ENCODE measurements around the gene EEIG1. TPM values are rescaled to one million over a fixed set of nuclear protein-coding genes. Genes with fewer than 3 reads are reported as not detected.
A peak's percentile ranks its signal among the peaks of the same experiment; 100 is the strongest.

EEIG1 gene
- total RNA-seq, 1 donor from 2014 or later, result 36.0 TPM

DNA sequence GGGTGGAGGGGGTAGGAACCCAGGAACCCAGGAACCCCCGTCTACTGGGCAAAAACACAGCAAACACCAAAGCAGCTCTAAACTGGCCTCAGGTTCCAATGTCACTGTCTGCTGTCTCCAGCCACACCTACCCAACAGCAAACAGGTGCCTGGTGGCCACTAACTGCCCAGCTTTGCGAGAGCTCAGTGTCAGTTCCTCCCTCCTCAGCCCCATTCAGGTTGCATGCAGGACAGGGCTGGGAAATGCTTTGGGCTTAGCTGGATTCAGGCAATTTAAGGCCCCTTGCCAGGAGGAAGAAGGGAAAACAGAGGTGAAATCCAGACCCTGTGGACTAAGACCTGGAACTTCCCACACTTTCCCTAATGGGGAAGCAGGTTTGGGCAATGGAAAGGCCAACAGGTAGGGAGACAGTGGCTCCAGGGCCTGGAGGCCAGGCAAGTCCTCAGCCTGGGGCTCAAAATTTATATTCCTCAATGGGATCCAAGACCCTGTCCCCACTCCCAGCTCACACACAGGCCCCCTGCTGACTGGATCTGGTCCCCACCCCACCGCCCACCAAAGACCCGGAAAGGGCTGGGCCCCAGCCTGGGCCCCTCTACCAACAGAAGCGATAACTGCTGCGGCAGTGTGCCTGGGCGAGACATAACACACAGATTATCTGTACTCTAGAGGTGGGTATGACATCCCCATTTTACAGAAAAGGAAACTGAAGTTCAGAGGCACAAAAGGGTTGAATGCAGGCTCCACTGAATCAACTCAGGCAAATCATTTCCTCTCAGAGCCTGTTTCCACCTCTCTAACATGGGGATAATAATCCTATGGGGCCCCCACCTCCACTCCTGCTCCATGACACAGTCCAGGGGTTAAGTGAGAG is 3.5 kb downstream of the EEIG1 start:
- Histone ChIP-seq H3K9me3 (no peaks in the 10 kb centered on the region), H3K36me3 (no peaks in the 10 kb centered on the region), H3K4me3 (peak overlapping the region; percentile 79), H3K27me3 (ENCODE audit: low read depth) (no peaks in the 10 kb centered on the region), H3K27ac (peak overlapping the region; percentile 78), H3K4me1 (peaks cover 88% of the 10 kb centered on the region)
- no peak for ATAC-seq
- intact Hi-C loops (cut with DNase I), result no loop called here
- DNase-seq, result no peak
- TF ChIP-seq, protein P1, sequence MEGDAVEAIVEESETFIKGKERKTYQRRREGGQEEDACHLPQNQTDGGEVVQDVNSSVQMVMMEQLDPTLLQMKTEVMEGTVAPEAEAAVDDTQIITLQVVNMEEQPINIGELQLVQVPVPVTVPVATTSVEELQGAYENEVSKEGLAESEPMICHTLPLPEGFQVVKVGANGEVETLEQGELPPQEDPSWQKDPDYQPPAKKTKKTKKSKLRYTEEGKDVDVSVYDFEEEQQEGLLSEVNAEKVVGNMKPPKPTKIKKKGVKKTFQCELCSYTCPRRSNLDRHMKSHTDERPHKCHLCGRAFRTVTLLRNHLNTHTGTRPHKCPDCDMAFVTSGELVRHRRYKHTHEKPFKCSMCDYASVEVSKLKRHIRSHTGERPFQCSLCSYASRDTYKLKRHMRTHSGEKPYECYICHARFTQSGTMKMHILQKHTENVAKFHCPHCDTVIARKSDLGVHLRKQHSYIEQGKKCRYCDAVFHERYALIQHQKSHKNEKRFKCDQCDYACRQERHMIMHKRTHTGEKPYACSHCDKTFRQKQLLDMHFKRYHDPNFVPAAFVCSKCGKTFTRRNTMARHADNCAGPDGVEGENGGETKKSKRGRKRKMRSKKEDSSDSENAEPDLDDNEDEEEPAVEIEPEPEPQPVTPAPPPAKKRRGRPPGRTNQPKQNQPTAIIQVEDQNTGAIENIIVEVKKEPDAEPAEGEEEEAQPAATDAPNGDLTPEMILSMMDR (IDR thresholded peaks at IDR 0.05), result no peak

DNA sequence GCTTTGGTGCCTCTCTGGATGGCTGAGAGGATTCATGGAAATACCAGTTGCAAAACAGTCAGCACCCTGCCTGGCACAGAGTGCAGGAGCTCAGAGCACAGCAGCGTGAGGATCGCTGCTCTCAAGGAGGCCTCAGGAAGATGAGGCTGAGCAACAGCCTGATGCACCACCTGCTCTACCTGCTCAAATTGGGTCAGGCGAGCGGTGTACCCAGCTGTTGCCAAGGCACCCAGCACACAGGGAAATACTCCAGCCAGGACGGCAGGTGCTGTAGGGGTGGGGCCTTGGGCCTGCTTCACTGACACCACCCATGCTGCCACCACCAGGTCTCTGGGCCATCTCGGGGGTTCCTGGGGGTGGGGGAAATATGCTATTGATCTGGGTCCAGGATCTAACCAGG is 4.3 kb downstream of the EEIG1 start:
- intact Hi-C loops (cut with DNase I), result no loop called here
- peak overlapping the region; percentile 78 for H3K27ac ChIP-seq

DNA sequence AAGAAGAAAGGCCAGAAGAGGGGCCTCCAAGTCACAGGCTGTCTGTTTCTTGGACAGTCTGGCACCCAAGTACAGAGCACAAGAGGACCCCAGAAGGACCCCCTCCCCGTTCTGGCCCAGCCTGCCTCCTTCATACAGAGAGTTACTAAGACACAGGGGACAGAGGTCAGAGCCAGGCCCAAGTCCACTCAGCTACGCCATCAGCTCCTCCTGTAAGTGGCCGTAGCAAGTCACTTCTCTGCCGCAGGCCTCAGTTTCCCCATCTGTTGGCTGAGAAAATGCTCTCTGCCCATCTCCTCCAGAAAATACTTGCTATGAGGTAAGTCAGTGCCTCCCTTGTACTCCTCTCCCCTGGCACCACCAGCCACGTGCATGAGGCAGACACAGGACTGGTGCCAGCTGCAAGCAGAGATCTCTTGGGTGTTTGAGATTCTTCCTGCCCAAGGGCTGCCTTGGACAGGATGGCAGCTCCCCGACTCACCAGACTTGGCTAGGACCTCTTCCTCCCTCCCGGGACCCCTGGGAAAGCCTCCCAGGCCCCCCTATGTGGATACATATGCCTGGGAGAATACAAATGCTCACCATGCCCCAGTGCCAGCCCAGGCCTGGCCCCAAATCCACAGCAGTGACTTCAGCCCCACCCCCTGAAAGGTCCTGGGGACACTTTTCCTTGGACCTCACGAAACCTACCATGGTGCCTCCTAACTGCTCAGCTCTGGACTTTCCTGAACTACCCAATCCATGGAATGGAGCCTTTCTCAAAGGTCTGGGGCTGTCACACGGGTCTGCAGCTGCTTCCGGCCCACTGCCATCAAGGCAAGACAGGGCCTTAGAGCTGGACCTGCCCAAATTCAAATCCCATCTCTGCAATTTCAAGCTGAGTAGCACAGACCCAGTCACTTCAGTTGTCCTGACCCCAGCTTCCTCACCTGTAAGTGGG is 5.1 kb downstream of the EEIG1 start:
- Histone ChIP-seq H3K4me1 (peaks cover 95% of the 10 kb centered on the region), H3K36me3 (no peaks in the 10 kb centered on the region), H3K9me3 (no peaks in the 10 kb centered on the region), H3K4me3 (no peak overlapping the region), H3K27me3 (ENCODE audit: low read depth) (no peaks in the 10 kb centered on the region), H3K27ac (peak overlapping the region; percentile 78)
- intact Hi-C loops (cut with DNase I), result no loop called here
- no peak for ATAC-seq
- TF ChIP-seq, protein P1 (IDR thresholded peaks at IDR 0.05), result no peak
- no peak for DNase-seq

More for the DNA sequence above, 4.3 kb downstream of the EEIG1 start:
- TF ChIP-seq, protein P1 (IDR thresholded peaks at IDR 0.05), result no peak
- H3K4me3 ChIP-seq, result peak overlapping the region; percentile 79
- no peaks in the 10 kb centered on the region for H3K9me3 ChIP-seq
- peaks cover 89% of the 10 kb centered on the region for H3K4me1 ChIP-seq
- no peaks in the 10 kb centered on the region for H3K36me3 ChIP-seq
- no peaks in the 10 kb centered on the region for H3K27me3 ChIP-seq (ENCODE audit: low read depth)
- ATAC-seq (peak; percentile 50 to 59), DNase-seq (peak; percentile 78)

DNA sequence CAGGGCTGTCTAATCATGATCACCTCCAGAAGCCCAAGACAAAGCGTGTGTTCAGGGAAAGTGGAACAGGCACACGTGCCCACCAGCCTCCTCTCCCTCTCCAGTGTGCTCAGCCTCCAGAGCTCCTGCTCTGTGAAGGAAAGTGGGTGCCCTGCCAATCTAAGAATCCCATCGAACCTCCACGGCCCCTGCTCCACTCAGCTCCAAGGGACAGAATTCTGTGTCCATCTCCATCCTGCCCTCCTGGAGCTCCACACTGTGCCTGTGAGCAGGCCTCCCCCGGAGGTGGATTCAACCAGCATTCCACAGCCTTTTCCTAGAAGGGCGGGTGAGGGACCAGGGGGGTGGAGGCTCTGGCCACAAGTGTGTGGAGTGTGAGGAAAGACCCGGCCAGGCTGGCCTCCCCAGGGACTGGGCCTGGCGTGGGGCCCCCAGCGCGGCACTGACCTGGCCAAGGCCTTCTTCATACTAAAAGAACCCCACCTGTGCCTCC is 6.0 kb downstream of the EEIG1 start:
- no peaks in the 10 kb centered on the region for H3K9me3 ChIP-seq
- peaks cover 99% of the 10 kb centered on the region for H3K4me1 ChIP-seq
- H3K4me3 ChIP-seq, result no peak overlapping the region
- no peak for DNase-seq
- H3K27me3 ChIP-seq (ENCODE audit: low read depth), result no peaks in the 10 kb centered on the region
- TF ChIP-seq, protein P1 (IDR thresholded peaks at IDR 0.05), result no peak
- H3K27ac ChIP-seq, result no peak overlapping the region
- ATAC-seq, result no peak
- intact Hi-C loops (cut with DNase I), result no loop called here
- no peaks in the 10 kb centered on the region for H3K36me3 ChIP-seq

DNA sequence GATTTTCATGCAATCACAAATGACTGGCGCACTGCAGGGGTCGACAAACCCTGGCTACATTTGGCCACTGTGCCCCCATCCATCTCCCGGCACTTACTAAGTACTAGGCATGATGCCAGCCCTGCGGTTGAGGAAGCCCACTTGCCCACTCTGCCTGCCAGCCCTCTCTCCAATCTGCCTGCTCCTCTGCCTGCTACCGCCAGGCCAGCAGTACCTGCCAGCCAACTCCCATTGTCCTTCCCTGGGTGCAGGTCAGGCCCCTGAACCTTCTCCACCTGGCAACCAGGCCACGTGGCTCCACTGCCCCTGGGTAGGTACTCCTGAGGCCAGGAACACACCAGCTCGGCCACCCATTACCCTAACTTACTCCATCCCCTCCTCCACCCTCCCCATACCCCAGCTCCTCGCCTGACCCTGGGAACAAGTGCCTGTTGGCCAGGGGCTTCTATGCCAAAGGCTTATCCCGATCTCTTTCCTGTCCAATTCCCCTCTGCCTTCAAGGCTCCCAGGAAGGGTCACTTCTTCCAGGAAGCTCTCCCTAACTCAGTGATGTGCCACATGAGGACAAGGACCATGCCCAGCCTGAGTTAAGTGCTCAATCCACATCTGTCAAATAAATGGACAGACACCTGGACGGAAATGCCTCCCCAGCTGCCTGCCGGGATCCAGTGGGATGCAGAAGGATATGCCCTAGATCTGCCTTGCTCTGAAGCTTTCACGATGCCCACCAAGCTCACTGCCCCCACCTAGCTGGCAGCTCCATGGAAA is 6.6 kb downstream of the EEIG1 start:
- Histone ChIP-seq H3K36me3 (no peaks in the 10 kb centered on the region), H3K4me1 (peaks cover 99% of the 10 kb centered on the region), H3K27ac (no peak overlapping the region), H3K9me3 (no peaks in the 10 kb centered on the region), H3K27me3 (ENCODE audit: low read depth) (no peaks in the 10 kb centered on the region), H3K4me3 (no peak overlapping the region)
- TF ChIP-seq, protein P1 (IDR thresholded peaks at IDR 0.05), result no peak
- DNase-seq (no peak), ATAC-seq (no peak)
- intact Hi-C loops (cut with DNase I), result no loop called here

All from lower lobe of right lung (tissue), 2 donors.